Hematopoietic multipotent progenitor cell treated with erythropoietin and hydrocortisone succinate and interleukin-3 and kit ligand, for 15 days (in vitro differentiated cells): ENCODE data around the gene CD180.

Experiments
- DNase-seq: peaks from one replicate; pipeline ENCODE4 v3.0.0-alpha.2; 2015; ENCODE audit warnings: low spot score

CD180 gene

DNA sequence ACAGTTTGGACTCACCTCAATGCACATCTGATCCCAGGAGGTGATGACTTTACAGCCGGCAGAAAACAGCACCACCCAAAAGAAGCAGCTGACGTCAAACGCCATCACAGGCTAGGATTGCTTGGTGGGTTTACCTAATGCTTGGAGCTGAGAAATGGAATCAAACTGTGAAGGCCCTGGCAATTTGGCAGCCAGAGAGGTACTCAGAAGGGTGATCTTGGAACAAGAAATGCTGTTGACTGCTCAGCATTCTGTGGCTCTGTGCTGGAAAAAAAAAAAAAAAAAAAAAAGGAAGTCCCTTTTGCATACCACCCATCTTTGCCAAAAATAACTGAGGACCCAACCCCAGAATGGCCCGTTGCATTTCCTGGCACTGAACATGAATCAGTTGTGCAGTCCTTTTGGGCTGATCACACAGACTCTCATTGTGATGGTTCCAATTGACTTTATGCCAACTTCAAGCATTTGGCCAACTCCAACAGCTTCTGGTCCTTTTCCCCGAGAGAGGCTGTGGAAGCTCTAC is at the start of gene CD180:
Gene CD180, minus strand, starts transcription at position 263 of the 523 bp plus-strand sequence. Its CDS starts 158 bp downstream, at position 105.
- no peak for DNase-seq

DNA sequence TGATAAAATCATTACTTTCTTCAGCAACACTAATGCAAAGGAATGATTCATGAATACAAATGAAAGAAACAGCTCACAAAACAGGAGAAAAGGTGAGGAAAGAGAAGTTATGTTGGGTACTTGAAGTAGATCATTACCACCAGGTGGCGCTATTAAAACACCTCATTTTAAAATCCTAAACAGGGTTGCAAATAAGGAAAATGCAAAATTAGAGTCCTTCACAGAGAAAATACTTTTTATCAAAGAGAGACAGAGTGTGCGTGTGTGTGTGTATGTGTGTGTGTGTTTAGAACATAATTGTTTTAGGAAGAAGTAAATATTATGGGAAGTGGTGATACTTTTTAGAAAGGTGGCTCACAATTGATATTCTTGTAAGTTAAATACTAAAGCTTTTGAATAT is 49.5 kb upstream of the CD180 start:
- peak; percentile 60 for DNase-seq

DNA sequence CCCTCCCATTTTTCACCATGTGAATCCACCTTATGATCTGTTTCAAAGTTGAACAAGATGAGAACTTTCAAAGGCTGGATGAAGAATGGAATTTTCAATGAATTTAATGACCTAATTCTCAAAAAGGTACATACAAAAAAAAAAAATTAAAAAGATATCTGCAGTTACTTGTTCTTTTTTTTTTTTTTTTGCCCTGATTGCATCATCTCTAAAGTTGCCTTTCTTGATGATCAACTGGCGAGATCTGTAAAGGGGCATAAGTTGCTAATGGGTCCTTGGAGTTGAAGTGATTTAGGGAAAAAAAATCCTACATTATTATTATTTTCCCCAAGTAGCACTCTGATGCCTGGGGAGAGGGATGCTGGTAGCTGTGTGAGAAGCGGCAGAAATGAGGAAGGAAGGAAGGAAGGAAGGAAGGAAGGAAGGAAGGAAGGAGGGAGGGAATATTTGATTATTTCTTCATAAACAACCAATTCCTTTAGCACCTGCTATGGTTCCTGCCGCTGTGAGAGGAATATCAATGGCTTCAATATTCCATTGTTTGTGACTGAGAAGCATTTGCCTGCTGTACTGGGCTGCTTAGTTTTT is 48.8 kb upstream of the CD180 start:
- no peak for DNase-seq

DNA sequence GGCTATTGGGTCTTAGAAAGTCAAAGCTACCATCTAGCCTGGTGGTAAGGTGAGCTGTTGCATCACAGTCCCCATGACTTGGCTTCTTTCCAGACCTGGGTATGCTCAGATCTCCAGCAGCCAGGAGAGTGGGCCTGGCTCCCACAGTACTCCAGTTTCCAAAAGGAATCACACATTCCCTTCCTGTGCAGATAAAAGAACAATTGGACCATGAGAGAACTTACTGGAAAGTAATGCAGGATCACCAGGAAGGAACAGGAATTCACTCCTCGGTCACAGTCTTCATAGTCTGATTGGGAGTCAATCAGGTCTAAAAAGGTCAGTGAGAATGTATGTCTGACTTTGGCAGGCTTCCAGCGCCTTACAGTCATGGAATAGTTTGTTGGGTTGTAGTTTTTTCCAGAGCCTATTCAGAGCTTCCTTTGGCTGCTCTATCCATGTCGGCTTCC is 47.8 kb upstream of the CD180 start:
- DNase-seq, result no peak

DNA sequence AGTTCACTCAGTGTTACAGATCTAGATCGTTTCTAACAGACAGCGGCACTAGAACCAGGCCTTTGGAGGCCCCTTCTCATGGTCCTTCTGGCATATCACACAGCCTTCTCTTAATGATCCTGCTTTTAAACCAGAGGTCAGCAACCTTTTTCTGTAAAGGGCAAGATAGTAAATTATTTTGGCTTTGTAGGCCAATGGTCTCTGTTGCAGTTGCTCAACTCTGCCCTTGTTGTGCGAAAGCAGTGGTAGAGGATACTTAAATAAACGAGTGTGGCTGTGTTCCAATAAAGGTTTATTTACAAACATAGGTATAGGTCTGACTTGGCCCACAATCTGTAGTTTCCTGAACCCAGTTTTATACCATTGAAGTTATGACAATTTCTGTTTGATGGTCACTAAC is 47.3 kb upstream of the CD180 start:
- no peak for DNase-seq

DNA sequence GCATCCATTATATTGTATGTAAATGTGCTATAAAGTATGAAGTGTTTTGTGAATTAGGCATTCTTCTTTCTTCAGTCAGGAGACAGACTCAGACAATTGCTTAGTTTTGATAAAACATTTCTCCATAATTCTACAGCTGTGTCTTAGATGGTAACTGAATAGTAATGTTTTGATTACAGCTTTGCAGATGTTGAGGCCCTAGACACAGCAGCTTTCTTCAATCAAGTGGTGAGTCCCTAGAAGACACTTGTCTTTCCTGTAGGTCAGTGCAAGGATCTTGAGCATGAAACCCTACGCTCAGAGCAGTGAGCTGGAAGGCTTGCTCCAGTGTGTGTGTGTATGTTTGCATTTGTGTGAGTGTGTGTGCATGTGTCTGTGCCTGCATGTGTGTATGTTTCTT is 46.8 kb upstream of the CD180 start:
- no peak for DNase-seq

DNA sequence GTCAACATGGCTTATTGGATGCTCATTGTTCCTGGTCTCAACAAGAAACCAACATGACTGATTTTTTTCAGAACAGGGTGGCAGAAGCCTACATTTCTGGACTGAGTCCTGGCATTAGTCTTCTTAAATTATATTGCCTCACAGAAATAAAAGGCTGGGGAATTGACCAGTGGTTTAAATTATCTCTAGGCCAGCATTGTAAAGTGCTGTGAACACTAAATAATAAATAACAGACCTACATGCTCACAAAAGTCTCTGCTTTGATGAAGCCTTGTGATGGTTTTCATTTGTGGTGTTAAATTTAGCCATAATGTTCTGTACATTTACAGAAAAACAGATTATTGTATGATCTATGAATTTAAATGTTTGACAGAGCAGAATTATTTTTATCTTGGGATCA is 44.7 kb upstream of the CD180 start:
- no peak for DNase-seq

DNA sequence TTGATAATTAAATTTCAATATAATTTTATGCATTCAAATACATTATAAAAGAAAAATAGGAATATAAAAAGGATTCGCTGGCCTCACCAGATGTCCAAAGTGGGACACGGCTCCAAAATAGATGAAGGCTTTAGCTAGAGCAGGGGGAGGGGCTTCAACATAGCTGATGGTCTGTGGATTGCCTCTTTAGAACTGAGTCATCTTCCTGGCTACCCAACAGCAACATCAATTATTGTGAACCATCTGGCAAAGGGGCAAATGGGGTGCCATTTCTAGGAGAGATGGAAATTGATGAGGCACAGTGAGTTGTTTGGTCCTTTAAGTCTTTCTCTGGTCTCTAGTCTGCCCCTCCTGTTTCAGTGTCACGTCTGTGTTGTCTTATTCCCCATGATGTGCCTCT is 44.2 kb upstream of the CD180 start:
- no peak for DNase-seq

DNA sequence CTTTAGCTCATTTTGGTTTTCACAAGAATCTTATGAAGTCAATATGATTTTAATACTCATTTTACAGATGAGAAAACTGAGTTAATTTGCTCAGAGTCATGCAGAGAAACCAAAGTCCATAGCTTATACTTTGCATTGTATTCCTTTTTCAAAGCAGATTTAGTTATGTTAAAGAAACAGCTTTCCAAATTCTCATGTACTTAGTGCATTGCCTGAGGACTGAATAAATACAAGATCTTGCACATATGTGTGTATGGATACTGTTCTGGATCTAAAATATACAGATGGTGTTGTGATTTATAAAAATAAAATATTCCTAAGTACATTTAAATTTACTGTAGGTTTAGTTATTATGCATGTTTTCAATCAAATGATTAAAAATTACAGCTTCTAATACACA is 43.5 kb upstream of the CD180 start:
- DNase-seq, result no peak

DNA sequence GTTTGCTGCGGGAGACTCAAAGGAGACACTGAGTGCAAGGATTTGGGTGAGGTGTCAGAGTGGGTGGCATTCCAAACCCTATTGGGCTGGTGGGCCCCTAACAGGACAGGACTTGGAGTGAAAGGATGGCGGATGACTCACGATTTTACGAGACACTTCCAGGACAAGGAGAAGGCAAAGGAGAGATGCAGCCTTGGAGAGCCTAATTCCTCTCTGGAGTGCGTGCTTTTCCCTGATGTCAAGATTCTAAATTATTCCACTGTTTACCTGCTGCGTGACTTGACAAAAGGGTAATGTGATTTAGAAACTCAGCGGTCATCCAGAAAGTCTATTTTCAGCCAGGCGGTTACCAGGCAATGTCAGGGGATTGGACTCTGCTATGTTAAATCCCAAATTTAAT is 41.6 kb upstream of the CD180 start:
- no peak for DNase-seq

DNA sequence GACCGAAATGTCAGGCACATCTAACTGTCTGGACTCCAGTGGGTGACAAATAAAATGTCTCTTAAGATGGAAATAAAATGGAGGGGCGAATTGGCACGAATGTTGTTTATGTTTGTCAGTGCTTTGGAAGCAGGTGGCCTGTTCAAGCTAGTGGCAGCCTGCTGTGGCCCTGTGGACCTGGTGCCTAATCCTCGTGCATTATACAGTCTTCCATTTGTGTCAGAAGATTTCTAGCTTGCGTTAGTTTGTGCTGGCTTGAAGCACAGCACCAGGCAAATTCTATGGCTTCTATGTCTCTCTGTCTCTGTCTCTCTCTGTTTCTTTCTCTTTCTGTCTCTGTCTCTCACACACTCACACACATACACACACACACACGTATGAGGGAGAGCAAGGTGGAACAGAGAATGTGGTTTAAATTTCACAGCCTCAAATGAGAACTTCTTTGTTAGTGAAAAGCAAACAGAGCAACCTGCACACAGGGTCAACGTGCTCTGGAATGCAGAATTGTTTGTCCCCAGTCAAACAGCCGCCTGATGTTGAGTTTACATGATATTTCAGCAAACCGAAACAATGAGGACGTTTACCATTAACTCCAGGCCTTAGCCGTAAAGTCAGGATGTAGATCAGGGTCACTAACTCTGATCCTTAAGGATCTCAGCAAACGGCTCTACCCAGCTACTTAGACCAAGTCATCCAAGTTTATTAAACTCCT is 39.0 kb upstream of the CD180 start:
- no peak for DNase-seq

DNA sequence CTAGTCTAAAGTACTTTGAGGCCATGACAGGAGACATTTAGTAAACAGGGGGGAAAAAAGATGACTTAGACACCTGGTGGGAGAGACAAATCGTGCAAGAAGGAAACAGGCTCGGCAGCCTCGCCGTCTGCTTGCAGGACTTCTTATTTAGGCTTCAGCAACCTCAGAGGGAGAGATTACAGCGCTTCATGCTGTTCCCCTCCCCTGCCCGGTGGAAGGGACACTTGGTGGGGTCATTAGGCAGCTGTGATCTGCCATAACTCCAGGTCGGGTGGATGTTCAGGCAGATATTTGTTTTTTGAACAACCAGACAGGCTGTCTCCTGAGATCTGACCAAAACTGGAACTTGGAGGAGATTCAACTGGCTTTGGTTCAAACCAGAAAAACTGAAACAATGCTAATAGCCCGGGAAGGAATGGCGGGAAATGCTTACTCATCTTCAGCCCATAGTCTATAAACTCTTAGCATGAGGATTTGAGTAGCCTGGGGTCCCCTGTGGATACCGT is 38.1 kb upstream of the CD180 start:
- no peak for DNase-seq

DNA sequence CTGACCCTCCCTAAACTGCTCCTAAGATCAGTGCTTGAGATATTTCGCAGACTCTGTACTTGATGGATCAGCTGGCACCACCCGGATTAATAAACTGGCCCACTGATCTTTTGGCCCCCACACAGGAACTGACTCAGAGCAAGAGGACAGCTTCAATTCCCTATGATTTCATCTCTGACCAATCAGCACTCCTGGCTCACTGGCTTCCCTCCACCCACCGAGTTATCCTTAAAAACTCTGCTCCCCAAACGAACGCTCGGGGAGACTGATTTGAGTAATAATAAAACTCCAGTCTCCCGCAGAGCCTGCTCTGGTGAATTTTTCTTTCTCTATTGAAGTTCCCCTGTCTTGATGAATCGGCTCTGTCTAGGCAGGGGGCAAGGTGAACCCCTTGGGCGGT is 36.5 kb upstream of the CD180 start:
- no peak for DNase-seq

DNA sequence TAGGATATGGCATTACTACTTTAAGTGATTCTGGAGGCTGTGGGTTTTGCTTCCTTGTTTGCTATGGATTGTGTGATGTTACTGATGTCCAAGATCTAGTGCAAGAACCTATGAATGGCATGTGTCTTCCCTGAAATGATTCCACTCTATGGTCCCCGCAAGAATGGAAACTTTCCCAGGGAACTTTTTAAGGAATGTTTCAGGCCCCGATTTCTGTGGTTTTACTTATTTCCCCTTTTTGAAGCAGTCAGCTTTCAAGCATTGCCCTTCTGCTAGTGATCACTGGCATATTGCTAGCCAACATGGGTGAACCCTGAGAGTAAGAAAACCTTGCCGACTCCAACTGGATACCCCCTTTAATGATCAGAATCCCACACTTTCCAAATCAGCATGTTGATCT is 26.6 kb upstream of the CD180 start:
- no peak for DNase-seq

DNA sequence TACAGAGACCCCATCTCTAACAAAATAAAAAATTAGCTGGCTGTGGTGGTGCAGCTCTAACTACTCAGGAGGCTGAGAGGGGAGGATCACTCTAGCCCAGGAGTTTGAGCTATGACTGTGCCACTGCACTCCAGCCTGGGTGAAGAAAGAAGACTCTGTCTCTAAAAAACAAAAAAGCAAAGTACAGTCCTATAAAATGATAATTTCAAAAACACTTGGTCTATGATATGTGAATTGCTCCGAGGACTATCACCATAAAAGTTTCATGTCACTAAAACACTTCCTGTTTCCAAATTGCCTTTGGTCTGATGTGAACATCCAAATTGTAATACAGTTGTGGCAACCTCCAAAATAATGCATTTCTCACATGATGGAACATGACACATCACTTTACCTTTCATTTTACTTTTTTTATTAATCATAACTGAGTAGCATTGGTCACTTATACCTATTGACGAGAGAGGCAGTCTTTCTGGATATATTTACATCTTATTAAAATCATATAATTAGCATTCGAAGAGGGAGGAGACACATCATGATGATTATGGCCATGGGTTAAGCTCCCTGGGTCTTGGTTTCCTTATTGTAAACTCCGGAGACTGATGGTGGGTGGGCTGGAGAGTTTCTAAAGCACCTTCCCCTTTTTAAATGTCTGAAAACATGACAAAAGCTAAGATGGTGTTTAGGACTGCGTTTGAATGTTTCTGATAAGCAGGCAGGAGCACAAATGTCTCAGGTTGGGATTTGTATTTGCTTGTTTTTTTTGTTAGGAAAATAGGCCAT is 25.8 kb upstream of the CD180 start:
- DNase-seq, result no peak

DNA sequence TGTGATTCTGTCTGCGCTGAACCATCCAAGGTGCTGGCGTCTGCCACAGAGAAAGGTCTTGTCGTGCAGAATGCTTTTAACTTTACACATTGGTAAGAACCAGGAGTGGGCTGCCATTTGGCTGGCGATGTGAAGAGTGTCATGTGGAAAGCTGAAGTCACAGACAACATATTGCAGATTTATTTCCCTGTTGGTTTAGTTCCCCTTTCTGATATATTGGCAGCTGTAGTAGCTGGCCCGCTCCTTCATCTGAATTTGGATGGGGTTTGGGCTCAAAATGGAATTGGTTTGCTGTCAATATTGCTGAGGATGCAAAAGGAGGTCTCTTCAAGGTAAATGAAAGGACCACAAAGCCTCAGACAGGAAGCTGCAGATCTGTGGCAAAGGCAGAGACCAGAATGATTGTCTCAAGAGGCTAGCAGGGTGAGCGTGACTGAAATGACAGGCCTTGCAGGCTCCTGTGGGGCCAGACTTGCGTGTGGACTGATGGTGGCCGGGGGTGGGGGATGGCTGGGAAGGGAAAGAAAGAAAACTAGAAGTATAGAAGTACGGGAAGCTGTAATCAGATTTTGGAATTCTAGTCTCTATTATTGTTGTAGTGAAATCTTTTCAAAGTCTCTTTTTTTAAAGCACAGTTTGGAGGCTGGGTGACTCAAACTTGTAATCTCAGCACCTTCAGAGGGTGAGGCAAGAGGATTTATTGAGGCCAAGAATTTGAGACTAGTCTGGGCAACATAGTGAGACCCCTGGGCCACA is 25.1 kb upstream of the CD180 start:
- no peak for DNase-seq

DNA sequence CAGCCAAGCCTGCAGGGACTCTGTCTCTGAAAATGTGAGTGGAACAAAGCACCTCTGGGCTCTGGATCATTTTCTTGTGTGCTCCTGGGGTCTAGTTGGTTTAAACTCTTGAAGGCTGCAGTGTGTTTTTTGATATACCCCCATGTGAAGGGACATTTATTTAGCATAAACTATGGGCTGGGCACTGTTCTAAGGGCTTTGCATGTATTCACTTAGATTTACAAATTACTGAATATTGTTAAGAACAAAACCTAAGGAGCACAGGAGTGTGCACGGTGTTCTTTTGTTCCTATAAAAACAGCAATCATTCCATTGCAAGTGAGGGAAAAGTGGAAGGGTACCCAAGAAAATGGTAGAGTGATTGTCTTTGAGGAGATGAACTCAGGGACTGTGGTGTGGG is 20.0 kb upstream of the CD180 start:
- DNase-seq, result no peak

DNA sequence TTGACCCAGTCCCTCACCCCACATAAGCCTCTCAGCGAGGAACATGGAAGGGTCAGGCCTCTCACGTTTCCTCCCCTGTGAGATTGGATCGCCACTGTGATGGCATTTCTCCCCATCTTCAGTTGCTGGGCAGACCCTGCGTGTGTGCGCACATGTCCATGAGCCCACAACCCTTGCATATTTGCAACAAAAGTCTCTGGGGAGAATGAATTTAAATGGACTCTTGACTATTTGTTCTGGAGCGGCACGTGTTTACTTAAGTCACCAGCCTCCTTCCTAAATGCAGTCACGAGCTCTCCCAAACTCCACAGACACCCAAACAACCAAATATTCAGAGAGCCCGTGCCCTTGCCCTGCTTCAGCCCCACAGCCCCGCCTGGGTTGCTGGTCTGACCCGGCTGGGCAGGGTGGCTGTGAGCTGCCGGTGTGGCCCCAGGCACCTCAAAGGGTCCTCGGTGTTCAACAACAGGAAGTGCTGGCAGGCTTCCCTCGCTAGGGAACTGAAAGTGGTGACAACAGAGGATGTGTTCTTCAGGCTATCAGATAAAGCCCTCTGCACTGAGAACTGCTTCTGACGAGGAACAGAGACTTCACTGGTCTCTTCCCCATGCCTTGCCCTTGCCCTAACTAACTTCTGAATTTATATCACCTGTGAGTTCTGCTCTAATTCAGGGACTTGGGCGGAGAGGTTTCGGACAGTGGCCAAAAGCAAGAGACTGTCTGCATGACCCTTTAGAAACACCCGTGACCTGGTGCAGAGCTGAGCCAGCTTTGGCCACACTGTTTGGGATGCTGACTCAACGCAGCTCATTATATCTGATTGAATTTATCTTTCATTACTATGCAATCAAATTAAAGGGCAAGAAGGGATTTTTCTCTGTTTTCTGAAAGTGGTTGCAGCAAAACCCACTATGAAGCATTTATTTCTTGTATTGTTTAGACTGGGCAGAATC is 19.2 kb upstream of the CD180 start:
- no peak for DNase-seq

DNA sequence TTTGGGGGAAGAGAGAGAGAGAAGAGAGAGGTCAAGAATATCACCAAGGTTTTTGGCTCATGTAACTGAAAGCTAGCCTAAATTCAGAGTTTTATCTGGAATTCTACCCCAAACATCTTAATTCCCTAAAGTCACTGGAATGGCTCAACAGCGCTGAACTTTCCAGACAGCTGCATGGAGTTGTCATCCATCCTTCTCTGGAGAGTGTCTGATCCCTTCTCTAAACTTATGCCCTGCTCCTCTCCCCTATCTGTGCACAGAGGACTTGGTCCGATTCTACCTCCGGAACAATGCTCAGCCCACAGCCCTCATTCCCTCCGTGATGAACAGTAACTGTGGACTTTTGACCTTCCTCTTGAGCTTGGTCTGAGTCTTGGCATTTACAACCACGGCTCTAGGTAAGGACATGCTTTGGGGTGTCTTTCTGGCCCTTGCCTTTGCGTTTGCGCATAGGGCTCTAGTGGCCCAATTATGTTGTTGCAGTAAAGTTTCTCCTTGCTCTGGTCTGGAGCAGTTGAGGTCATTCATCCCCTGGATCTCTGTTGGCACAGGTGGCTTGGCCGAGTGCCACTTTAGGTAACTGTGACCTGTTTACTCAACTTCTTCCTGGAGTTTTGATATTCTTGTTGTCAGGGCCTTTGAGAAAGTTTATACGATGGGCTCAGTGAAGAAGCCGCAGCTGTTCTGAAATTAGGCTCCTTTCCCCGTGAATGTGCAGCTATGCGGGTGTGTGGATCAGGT is 18.3 kb upstream of the CD180 start:
- DNase-seq, result no peak

DNA sequence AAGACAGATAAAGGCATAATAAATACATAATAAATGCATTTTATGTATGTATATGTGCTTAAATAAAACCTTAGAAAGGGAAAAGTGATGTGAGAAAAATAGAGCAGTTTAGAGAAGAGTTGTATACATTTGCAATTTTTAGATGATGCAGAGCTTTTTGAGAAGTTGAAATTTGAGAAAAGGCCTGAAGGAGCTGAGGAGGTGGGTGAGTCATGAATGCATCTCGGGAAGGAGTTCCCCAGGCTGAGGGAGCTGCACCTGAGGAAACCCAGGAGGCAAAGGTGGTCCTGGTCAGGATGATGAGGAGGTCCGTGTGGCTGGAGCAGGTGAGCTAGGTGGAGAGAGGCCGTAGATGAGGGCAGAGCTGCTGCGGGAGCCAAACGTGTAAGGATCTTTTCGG is 17.4 kb upstream of the CD180 start:
- no peak for DNase-seq
